ENCODE results near the gene PRR3.
A peak's percentile ranks its signal among the peaks of the same experiment; 100 is the strongest.

PRR3 gene

DNA sequence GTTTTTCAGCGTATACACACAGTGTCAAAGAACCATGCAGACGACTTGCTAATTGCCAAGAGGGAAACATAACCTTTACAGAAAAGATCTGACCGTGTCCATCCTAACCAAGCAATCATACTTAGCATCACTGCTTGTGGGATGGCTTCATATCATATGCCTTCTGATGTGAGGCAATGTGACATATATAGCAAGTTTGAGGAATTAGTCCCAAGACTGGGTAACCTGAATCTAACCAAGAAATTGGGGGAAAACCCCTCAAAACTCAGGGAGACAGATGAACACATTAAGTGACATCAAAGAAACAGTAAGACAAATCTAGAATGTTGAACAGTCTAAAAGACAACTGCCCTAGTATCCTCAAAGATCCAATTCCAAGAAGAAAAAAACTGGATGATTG, 19.2 kb upstream of the PRR3 start:
- no peak for DNase-seq (ENCODE audit: low read depth in 2 of 2)

DNA sequence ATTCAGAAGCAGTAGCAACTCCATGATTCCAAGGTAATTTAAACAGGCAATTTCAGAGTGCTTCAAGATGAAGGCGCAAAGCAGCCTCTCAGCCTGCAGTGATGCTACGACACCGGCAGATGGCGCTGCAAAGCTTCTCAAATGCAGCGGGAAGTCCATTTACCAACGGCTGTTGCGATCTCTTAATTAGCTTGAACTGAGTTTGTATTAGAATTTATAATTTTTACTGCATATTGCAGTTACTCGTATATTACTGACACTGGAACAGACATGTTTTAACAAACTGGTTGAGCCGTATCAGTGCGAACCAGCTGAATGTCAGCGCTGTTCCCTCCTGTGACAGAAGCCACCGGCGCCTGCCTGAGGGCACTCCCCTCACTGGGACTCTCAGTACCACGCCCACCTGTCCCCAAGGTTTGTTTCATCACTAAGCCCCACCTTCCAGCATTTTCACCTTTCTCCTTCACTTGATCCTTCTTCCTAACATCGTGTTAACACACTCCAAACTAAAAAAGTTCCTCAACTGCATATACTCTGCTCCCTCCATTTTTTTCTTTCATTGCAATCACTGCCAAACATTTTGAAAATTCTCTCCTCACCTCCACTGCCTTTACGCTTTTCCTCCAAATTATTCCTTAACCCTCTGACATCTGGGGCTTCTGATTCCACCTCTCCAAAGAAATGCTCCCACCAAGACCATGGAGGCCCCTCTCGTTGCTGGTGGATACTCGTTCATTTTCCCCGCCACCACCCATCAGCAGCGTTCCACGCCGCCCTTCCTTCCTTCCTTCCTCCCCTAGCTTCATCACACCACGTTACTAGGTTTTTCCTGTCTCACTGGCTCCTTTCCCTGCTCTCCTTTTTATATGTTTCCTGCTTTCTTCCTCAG, 15.3 kb upstream of the PRR3 start:
- DNase-seq (ENCODE audit: low read depth in 2 of 2), result peak; percentile 68 to 72

DNA sequence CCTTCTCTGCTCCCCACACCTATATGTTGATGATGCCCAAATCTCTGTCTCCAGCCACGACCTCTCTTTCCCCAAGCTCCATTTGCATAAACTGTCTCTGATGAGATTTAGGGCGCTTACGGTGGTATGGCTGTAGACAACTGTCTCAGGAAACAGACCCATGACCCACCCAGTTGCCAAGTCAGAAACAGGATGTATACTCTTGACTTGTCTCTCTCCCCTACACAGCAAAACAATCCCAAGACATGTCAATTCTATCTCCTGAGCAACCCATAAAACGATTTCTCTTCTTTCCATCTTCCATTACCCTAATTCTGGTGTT, 14.7 kb upstream of the PRR3 start:
- DNase-seq (ENCODE audit: low read depth in 2 of 2), result no peak

DNA sequence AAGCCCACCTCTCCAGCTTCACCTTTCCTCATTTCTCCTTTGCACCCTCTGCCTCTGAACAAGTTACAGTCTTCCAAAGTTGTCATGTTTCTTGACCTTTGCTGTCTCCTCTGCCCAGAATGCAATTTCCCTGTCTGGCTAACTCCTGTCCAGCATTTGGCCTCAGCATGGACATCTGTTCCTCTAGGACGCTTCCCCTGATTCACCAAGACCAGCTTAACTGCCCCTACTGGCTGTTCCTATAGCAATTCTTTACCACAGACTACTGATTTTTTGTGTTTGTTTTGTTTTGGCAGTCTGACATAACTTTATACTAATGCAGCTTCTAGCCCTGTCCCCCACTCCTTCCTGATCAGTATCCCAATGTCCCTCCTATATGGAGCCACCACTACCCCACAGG, 14.2 kb upstream of the PRR3 start:
- no peak for DNase-seq (ENCODE audit: low read depth in 2 of 2)

DNA sequence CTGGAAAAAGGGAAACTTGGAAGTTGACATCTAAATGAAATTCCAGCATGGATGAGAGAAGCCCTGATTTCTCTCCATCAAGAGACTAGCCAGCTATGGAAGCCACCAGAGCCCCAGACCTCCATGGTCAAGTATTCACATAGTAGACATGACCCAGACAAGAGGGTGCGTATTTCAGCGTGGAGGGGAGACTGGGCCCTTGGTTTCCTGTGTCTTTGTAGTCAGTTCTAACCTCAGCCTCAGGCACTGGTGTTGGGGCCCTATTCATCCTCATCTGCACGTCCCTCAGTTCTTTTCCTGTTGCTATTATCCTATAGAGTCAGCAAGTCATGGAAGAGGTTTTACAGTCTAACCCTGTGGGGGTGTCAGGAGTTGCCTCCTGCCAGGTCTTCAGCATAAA, 13.3 kb upstream of the PRR3 start:
- DNase-seq (ENCODE audit: low read depth in 2 of 2), result no peak

DNA sequence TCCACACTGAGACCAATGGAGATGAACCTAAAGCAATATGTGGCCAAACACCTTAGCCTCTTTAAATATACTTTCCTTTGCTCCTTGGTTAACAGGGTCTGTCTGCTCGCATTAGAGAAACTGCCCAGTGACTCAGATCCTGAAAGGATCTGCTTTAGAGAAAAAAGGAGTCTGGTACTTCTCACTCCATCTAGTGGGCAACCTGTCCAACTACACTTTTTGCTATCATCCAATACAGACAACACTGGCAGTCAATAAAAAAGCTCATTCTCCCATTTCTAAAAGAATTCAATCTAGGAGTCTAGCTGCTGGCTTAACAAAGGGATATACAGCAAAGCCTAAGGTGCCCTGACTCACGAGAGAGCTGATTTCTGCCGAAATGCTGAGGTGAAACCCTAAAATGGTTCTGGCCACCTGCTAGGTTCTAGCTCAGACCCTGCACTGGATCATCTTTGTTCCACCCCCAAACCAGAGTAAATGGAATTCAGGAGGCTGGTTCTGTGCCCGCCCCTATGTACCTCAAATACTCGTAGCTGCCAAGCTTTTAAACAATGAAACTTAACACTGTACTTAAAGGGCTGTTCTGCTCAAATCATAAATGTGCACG, 12.3 kb upstream of the PRR3 start:
- DNase-seq (ENCODE audit: low read depth in 2 of 2), result no peak

DNA sequence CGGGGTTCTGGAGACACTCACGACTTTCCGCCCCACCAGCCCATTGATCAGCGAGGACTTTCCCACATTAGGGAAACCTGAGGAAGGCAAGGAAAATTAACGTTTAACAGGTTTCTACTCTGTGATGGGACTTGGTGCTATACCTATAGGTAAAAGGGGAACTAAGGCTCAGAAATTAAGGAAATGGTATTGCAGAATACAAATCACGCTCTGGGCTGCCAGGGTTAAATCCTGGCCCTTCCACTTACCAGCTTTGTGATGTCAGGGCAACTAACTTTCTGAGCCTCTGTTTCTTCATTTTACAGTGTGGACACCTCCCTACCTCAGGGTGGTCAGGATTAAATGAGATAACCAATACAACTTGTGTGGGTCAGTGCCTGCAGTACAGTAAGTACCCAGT, 9.6 kb upstream of the PRR3 start:
- DNase-seq (ENCODE audit: low read depth in 2 of 2), result no peak

DNA sequence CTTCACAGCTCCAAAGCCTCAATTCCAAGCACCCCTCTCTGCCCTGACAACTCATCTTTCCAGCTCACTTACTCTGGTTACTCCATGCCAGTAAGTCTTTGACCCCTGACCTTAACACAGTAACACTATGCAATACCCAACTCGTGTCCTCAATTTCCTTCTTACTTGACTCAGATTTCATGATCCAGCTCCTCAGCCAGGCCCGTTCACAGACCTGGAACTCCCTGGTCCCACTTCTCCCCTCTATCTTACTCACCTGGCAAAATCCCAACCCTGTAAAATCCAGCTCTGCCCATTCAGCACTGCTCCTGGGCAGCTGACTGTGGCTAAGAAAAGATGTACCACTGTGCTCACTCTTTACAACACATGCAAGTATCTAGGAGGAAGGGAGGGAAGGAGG, 8.7 kb upstream of the PRR3 start:
- no peak for DNase-seq (ENCODE audit: low read depth in 2 of 2)

DNA sequence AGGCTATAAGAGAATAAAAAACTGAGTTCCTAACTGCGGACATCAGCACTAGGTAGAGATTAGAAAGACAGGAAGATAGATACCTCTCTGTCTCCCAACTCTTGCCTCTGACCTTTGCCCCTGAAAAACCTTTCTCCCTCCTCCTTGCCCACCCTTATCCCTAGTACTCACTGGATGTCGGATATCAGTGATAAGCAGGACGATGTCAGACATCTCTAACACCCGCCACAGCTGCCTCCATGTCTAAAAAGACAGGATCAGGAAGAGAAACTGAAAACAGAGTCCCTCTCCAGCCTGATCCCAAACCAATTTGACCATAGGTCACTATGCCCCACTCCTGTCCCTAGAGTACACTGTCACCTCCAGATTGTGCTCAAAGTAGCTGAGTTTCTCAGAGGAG, 2.7 kb upstream of the PRR3 start:
- no peak for DNase-seq (ENCODE audit: low read depth in 2 of 2)

DNA sequence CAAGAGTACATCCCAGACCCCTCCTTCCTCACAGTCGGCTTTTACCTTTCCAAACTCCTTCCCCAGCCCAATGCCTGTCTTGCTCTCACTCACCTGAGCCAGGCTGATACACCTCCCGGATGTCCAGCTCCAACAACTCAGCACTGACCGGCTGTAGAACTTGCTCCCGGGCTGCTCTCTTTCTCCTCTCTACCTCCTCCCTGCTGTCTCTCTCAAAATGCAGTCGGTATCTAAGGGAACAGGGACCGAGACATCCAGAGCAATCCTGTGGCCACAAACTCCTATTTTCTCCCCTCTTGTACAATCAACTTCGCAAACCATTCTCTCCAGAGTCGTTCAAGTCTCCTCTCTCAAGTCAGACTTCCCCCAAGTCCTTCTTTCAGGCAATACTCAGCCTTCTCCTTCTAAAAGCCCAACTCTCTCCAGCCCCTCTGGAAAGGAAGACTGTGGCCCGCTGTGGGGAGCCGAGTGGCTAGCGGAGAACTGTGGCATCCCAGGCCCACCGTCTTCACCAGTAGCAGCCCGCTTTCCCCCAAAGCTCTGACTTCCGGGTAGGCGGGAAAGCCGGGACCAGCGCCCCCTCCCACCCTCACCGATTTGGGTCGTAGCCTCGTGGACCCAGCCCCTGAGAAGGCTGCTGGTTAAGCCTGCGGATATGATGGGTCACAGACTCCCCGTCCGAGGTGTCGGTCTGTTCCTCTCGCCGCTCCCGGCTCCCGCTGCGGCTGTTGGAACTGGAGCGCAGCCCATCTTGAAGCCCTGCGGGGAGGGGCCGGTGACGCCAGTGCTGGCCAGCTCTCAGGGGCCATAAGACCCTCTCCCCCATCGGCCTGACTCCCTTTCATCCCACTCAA, 1.9 kb upstream of the PRR3 start:
- DNase-seq (ENCODE audit: low read depth in 2 of 2), result no peak

DNA sequence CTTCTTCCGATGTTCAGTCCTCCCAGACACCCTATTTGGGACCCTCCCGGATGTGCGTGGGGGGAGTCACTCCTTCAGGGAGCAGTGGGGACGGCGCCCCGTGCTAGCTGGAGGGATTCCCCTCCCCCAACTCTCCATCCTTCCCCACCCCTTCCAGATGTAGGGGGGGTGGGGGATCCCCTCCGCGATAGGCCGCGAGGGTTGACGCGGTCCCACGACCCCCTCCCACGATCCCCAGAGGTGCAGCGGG, 1.4 kb upstream of the PRR3 start:
- DNase-seq (ENCODE audit: low read depth in 2 of 2), result no peak

DNA sequence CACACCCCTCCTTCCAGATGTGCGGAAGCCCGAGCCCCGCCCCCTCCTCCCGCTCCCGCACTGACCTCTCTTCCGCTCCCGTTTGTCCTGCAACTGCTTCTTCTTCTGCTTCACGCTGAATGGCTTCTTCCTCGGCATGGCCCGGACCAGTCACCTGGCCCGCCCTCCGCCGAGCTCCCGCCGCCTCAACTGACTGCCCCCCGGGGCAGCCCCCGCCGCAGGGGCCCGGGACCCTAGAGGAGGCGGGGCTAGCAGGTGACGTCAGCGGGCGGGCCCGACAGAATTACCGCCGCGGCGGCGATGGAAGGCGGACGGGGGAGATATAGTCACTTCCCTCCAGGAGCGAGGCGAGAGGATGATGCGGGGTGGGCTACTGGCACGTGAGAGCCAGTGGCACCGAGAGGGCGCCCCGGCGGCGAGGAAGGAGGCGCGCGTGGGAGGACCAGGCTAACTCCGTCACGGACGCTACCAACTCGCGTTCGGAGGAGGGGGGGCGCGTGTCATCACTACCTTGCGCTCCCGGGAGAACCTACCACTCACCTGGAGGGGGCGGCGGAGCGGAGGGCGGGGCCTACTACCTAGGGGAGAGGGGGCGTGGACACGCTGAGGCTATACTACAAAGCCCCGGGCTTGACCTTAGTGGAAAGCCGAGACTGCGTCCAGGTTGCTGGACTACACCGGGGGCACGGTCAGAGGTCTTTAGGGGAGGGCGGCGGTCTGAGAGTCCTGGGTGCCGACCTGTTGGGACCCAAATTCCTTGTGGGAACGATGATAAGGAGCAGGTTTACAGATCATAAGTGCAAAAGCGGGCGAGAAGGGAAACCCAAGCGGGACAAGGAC, 809 bp upstream of the PRR3 start, which contains the start of gene GNL1:
GNL1 (minus strand) TSS at position 424 of the 840 bp plus-strand sequence; CDS start at position 138, 286 bp downstream.
- DNase-seq (ENCODE audit: low read depth in 2 of 2), result peak; percentile 95 to 99

DNA sequence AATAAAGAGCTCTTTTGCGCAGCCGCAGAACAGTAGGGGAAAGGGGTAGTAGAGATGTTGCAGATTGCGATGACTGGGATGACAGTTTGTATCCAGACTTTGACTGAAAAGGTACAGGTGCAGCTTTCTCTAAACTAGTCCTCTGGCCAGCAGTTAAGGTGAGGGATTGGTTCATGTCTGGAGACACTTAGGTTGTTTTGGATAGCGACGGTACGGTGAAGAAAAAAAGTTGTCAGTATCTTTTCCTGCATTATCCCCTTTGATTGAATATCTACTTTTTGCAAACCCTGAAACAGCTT, 537 bp downstream of the PRR3 start:
- peak in 1 of 2 donors; percentile 33 for DNase-seq (ENCODE audit: low read depth in 2 of 2)

DNA sequence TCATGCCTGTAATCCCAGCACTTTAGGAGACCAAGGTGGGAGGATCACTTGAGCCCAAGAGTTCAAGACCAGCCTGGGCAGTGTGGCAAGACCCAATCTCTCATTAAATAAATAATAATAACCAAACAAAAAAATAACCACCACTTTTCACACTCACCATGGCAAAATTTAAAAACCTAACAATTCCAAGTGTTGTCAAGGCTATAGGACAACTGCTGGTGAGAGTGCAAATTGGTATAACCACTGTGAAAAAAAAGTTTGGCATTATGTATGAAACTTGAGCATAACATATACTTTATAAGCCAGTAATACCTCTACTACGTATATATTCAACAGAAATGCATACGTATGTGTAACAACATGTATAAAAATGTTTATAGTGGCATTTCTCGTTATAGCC, 3.8 kb downstream of the PRR3 start:
- DNase-seq (ENCODE audit: low read depth in 2 of 2), result no peak

DNA sequence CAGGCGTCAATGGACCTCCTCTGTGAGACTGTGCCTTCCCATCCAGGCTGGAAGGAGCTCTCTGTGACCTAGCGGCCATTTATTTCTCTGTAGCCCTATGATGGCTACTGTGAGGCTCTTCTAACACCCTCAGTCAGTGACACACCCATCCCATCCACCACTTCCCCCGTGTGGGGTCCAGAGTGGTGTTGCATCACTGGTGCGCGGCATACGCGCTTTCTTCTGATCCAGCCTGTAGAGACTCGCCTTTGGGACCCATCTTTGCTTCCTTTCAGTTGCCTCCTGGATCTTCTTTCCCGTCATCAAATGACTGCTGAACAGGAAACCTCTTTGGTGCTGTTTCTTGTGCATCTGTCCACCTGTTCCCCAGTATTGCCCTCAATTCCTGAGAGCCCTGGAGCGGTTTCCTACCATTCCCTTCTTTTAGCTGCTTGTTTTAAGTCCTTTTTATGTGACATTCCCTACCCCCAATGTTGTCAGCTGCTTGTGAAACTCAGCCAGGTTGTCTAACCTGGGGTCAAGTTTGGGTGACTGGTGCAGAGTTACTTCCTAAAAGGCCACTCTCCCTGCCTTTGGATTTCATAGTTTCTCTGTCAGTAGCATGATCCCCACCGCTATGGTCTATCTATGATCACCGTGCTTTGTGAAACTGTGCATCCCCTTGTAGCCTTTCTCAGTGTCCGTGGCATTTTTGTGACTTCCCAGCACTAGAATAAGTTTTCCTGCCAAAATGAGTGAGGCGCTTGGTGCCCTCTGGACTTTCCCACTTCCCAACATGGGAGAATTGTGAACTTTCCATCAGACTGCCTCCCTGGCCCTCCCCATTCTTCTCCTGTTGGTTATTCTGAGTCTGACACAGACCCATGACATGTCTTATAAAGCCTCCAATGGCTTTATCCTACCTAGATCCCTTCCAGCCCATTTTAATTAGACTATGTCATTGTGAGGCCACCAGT, 5.7 kb downstream of the PRR3 start:
- no peak for DNase-seq (ENCODE audit: low read depth in 2 of 2)

DNA sequence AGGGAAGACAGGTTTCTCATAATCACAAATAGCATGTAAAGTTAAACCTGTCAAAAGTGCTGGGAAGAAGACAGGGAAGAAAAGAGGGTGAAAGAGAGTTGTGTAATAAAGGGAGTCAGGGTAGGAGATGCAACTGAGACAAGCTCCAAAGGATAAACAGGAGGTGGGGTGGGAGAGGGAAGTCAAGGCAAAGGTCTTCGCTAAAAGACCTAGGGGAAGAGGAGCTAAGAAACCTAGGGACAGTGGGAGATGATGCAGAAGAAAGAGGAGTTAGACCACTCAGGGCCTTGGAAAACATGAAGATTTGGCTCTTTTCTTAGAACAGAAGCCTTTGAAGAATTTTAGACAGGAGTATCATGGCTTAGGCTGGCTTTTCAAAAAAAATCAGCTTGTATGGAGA, 7.0 kb downstream of the PRR3 start:
- no peak for DNase-seq (ENCODE audit: low read depth in 2 of 2)

DNA sequence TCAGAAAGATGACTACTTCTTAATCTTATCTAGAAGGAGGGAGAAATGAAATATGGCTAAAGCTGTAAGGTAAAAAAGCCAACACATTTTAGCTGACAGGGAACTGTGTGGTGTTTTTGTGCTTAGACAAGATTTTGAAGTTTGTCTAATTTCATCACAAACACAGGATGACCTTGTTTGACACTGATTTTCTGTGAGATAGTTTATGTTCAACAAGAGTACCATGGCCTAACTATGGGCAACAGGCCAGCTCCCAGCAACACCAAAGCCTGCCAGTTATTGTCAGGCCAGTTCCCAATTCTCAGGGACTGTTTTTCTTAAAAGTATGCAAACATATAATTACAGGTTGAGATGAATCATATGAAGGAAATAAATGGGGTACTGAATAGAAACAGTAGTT, 8.7 kb downstream of the PRR3 start:
- no peak for DNase-seq (ENCODE audit: low read depth in 2 of 2)

DNA sequence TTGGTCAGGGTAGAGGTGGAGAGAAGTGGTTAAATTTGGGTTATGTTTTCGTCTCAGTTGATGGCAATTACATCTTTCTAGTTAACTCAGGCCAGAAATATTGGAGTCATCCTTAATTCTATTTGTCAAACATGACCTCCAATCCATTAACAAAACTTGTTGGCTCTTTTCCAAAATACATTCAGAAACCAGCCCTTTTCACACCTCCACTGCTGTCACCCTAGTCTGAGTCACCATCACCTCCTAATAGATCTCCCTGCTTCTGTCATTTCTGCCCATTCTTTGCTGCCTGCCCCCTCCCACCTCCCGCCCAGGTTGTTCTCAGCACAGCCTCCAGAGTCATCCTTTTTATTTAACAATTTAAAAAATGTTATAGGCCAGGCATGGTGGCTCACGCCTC, 11.2 kb downstream of the PRR3 start:
- no peak for DNase-seq (ENCODE audit: low read depth in 2 of 2)

DNA sequence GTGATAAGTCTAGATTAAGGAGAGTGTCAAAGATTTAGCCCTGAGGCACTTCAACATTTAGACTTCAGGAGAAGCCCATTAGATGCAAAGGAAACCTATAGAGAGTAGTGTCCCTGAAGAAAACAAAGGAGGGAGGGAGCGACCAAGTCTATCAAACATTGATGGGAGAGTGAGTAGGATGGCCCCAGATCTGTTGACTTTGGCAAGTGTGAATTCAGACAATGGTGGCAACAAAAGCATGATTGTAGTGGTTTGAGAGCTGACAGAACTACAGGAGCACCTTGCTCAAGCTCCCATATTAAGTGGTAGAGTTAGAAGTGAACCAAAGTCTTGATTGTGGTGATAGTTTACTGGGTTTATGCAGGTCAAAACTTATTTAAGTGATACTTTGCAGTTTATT, 13.2 kb downstream of the PRR3 start:
- no peak for DNase-seq (ENCODE audit: low read depth in 2 of 2)

DNA sequence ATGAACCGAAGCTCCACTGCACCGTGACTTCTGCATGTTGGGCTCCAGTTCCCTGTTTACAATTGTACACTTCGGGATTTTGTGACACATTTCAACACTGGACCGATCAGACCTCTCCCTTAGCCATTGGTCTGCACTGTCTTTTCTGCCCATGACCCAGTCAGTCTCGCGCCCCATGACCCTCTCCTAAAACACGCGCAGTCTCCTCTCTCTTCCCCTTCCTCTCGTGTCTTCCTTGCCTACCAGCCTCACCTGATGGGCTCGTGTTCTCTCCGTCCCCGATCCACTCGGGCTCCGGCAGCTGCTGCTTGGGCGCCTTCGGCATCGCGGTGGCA, 13.6 kb downstream of the PRR3 start:
- no peak for DNase-seq (ENCODE audit: low read depth in 2 of 2)

DNA sequence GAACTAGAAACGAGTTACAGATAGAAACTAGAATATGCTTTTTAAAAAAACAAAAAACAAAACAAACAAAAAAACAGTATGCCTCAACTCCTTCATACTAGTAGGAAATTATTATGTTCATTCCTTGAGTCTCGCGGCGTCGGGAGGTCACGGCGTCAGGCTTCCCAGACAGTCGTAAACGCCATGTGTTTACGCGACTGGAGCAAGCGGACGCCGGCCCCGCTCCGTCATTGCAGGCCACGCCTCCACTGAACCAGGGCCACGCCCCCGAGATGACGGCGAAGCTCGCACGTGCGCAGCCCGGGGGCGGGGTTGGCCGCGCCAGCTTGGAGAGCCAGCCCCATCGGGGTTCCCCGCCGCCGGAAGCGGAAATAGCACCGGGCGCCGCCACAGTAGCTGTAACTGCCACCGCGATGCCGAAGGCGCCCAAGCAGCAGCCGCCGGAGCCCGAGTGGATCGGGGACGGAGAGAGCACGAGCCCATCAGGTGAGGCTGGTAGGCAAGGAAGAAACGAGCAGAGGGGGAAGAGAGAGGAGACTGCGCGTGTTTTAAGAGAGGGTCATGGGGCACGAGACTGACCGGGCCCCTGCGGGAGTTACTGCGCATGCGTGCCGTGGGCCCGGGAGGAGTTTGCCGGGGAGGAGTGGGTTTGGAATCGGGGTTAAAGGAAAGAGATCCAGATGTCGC, 14.1 kb downstream of the PRR3 start, which contains the start of gene ABCF1:
ABCF1 (plus strand) TSS at position 368 of the 687 bp plus-strand sequence; CDS start at position 414, 46 bp downstream.
- peak; percentile 99 for DNase-seq (ENCODE audit: low read depth in 2 of 2)
